IMR-90 (cell line): ENCODE results near the gene NR1I2. TPM values are rescaled to one million over a fixed set of nuclear protein-coding genes. Genes with fewer than 3 reads are reported as not detected.

ENCODE experiments used
- ATAC-seq: fragments of 200-7000 bp; cut with Tn5 transposase; 2 replicates; pipeline ENCODE4 v1.9.1; 2020; ENCODE audit warnings: low read depth, mild to moderate bottlenecking, moderate library complexity
- BruUV-seq: library from RNA; stranded (reverse); fragments of 400-500 nt; replicated peaks from 2 replicates; lab custom pipeline; 2021; lab: Mats Ljungman, UMichigan
- CTCF ChIA-PET: fragments of 300-600 bp; formaldehyde crosslinking; extraction: SDS; loops from one replicate; lab custom pipeline; 2021; ENCODE audit warnings: antibody characterized with exemption; lab: Yijun Ruan, JAX
- POLR2A ChIA-PET: fragments of 300-600 bp; sonication (Branson Sonifier 250); formaldehyde crosslinking; loops from one replicate; lab custom pipeline; 2022; ENCODE audit warnings: antibody characterized with exemption; ENCODE audit not compliant: unreplicated experiment; lab: Charles Lee
- DNase-seq: peaks from one replicate; pipeline ENCODE4 v3.0.0; 2013
- H2AFZ ChIP-seq: replicated peaks from 2 replicates; pipeline ENCODE3; 2013; ENCODE audit warnings: low read length, mild to moderate bottlenecking; ENCODE audit not compliant: poor library complexity
- H2AK5ac ChIP-seq: 2 replicates; pipeline ENCODE4 v1.6.1; 2013; ENCODE audit warnings: low read depth, low read length, inconsistent platforms
- H2AK9ac ChIP-seq: replicated peaks from 2 replicates; pipeline ENCODE3; 2013; ENCODE audit warnings: mild to moderate bottlenecking, low read depth, low read length, moderate library complexity; ENCODE audit not compliant: poor library complexity
- H2BK120ac ChIP-seq: 2 replicates; pipeline ENCODE4 v1.6.1; 2013; ENCODE audit warnings: low read depth, low read length, inconsistent platforms
- H2BK15ac ChIP-seq: 3 replicates; pipeline ENCODE4 v1.6.1; 2013; ENCODE audit warnings: low read depth, low read length, inconsistent platforms
- H2BK20ac ChIP-seq: 2 replicates; pipeline ENCODE4 v1.6.1; 2013; ENCODE audit warnings: low read depth, mild to moderate bottlenecking, inconsistent platforms, low read length, moderate library complexity
- H2BK5ac ChIP-seq: 2 replicates; pipeline ENCODE4 v1.6.1; 2013; ENCODE audit warnings: mild to moderate bottlenecking, low read depth, low read length, inconsistent platforms; ENCODE audit not compliant: poor library complexity, severe bottlenecking
- H3K14ac ChIP-seq: replicated peaks from 2 replicates; pipeline ENCODE4 v1.6.1; 2013; ENCODE audit warnings: low read depth, low read length, inconsistent platforms
- H3K18ac ChIP-seq: 2 replicates; pipeline ENCODE4 v1.6.1; 2013; ENCODE audit warnings: low read depth, low read length, control low read depth
- H3K23ac ChIP-seq: 2 replicates; pipeline ENCODE4 v1.6.1; 2013; ENCODE audit warnings: low read depth, low read length, inconsistent platforms
- H3K27ac ChIP-seq: 2 replicates; pipeline ENCODE4 v1.5.1; 2013; ENCODE audit warnings: mild to moderate bottlenecking, control low read depth, low read length; ENCODE audit not compliant: insufficient read depth
- H3K27me3 ChIP-seq: 2 replicates; pipeline ENCODE4 v1.6.1; 2013; ENCODE audit warnings: low read length; ENCODE audit not compliant: control insufficient read depth, insufficient read depth
- H3K36me3 ChIP-seq: 2 replicates; pipeline ENCODE4 v1.6.1; 2013; ENCODE audit warnings: low read length, mixed read lengths; ENCODE audit not compliant: control insufficient read depth, insufficient read depth
- H3K4ac ChIP-seq: 2 replicates; pipeline ENCODE4 v1.6.1; 2013; ENCODE audit warnings: low read depth, low read length, inconsistent platforms
- H3K4me1 ChIP-seq: 2 replicates; pipeline ENCODE4 v1.6.1; 2013; ENCODE audit warnings: low read length, mixed read lengths; ENCODE audit not compliant: control insufficient read depth, insufficient read depth
- H3K4me2 ChIP-seq: 2 replicates; pipeline ENCODE4 v1.6.1; 2013; ENCODE audit warnings: low read depth, mild to moderate bottlenecking, control low read depth, low read length, moderate library complexity
- H3K4me3 ChIP-seq: 2 replicates; pipeline ENCODE4 v1.5.1; 2013; ENCODE audit warnings: low read depth, mild to moderate bottlenecking, control low read depth, low read length, moderate library complexity; ENCODE audit not compliant: insufficient read depth
- H3K56ac ChIP-seq: 2 replicates; pipeline ENCODE4 v1.6.1; 2013; ENCODE audit warnings: low read length, inconsistent platforms; ENCODE audit not compliant: insufficient read depth; ENCODE audit errors: extremely low read depth
- H3K79me1 ChIP-seq, 2 experiments: 2 replicates each; pipeline ENCODE4 v1.6.1; 2013; ENCODE audit warnings: low read length in 2 of 2, inconsistent platforms in 1 of 2, low read depth in 1 of 2
- H3K9ac ChIP-seq: 2 replicates; pipeline ENCODE4 v1.6.1; 2013; ENCODE audit warnings: low read depth, low read length, control low read depth
- H3K9me1 ChIP-seq: 2 replicates; pipeline ENCODE4 v1.6.1; 2013; ENCODE audit warnings: low read length, inconsistent platforms; ENCODE audit not compliant: insufficient read depth
- H3K9me3 ChIP-seq: 2 replicates; pipeline ENCODE4 v1.6.1; 2013; ENCODE audit warnings: low read length; ENCODE audit not compliant: control insufficient read depth, insufficient read depth
- H4K20me1 ChIP-seq: 2 replicates; pipeline ENCODE4 v1.6.1; 2013; ENCODE audit warnings: low read length, inconsistent platforms; ENCODE audit not compliant: insufficient read depth
- H4K5ac ChIP-seq: 2 replicates; pipeline ENCODE4 v1.6.1; 2013; ENCODE audit warnings: mild to moderate bottlenecking, low read depth, low read length, control low read depth
- H4K8ac ChIP-seq, 2 experiments: 2 replicates each; pipeline ENCODE4 v1.6.1; 2013; ENCODE audit warnings: low read depth in 2 of 2, low read length in 2 of 2, control low read depth in 1 of 2, inconsistent platforms in 1 of 2
- H4K91ac ChIP-seq: 2 replicates; pipeline ENCODE4 v1.6.1; 2013; ENCODE audit warnings: low read depth, low read length, inconsistent platforms; ENCODE audit not compliant: insufficient read depth
- BHLHE40 ChIP-seq: fragments of 150-350 bp; IDR thresholded peaks from 2 replicates; pipeline ENCODE4 v1.6.1; 2016; ENCODE audit warnings: mild to moderate bottlenecking, low read depth, low read length
- CEBPB ChIP-seq: IDR thresholded peaks from 2 replicates; pipeline ENCODE4 v1.6.1; 2012; ENCODE audit warnings: low read depth, low read length, improper control_type of control experiment
- CHD1 ChIP-seq: IDR thresholded peaks from 2 replicates; pipeline ENCODE4 v1.6.1; 2012; ENCODE audit warnings: low read depth, low read length, improper control_type of control experiment
- FOS ChIP-seq: fragments of 150-350 bp; IDR thresholded peaks from 2 replicates; pipeline ENCODE4 v1.6.1; 2016; ENCODE audit warnings: low read depth, low read length
- MAFK ChIP-seq: IDR thresholded peaks from 2 replicates; pipeline ENCODE4 v1.6.1; 2012; ENCODE audit warnings: low read depth, low read length, improper control_type of control experiment
- MAZ ChIP-seq: IDR thresholded peaks from 2 replicates; pipeline ENCODE4 v1.6.1; 2012; ENCODE audit warnings: low read depth, mild to moderate bottlenecking, low read length, improper control_type of control experiment, moderate library complexity, borderline replicate concordance
- MXI1 ChIP-seq: IDR thresholded peaks from 2 replicates; pipeline ENCODE4 v1.6.1; 2012; ENCODE audit warnings: low read depth, mild to moderate bottlenecking, low read length, moderate library complexity, borderline replicate concordance
- NFE2L2 ChIP-seq: fragments of 150-350 bp; IDR thresholded peaks from 2 replicates; pipeline ENCODE4 v1.6.1; 2016; ENCODE audit warnings: low read depth, mild to moderate bottlenecking, low read length
- POLR2A ChIP-seq: IDR thresholded peaks from 2 replicates; pipeline ENCODE4 v1.6.1; 2012; ENCODE audit warnings: mild to moderate bottlenecking, low read depth, low read length
- RAD21 ChIP-seq: IDR thresholded peaks from 2 replicates; pipeline ENCODE4 v1.6.1; 2012; ENCODE audit warnings: low read length, improper control_type of control experiment
- RCOR1 ChIP-seq: IDR thresholded peaks from 2 replicates; pipeline ENCODE4 v1.6.1; 2012; ENCODE audit warnings: mild to moderate bottlenecking, low read length, improper control_type of control experiment; ENCODE audit not compliant: insufficient replicate concordance
- RFX5 ChIP-seq: IDR thresholded peaks from 2 replicates; pipeline ENCODE4 v1.8.0; 2012; ENCODE audit warnings: low read depth, mild to moderate bottlenecking, low read length, moderate library complexity
- SMC3 ChIP-seq: fragments of 150-350 bp; IDR thresholded peaks from 2 replicates; pipeline ENCODE4 v1.6.1; 2016; ENCODE audit warnings: low read depth, mild to moderate bottlenecking, antibody characterized with exemption, low read length, moderate library complexity
- WGBS, 2 experiments: methylation state at CpG; one replicate each; pipeline versions ENCODE4 v1.1.5 to v1.1.7; 2013; ENCODE audit warnings: missing lambda C conversion rate in 2 of 2; ENCODE audit not compliant: insufficient read length in 1 of 2; ENCODE audit errors: extremely low coverage in 2 of 2; 5-methylcytosine and 5-hydroxymethylcytosine counted together
- dilution Hi-C: fragments of 300-500 bp; cut with HindIII; formaldehyde crosslinking; loops from one replicate; pipeline ENCODE4 v1.14.3; 2018; ENCODE audit warnings: low sequenced_read_pairs; ENCODE audit not compliant: unreplicated experiment
- in situ Hi-C: fragments of 300-500 bp; cut with MboI; formaldehyde crosslinking; loops from 3 replicates; pipeline ENCODE4 v1.14.3; 2019; ENCODE audit warnings: low sequenced_read_pairs, inconsistent platforms, mixed read lengths
- intact Hi-C: fragments of 100-400 bp; cut with micrococcal nuclease; formaldehyde crosslinking; loops from 2 replicates; pipeline ENCODE4 v1.10.0; 2022
- polyA plus RNA-seq, 3 experiments: library from polyadenylated mRNA; depleted of rRNA; stranded (reverse); fragments of >200 nt; gene quantifications; 2 replicates each; pipeline ENCODE4 v1.2.3, GENCODE V29; 2012; ENCODE audit warnings: low replicate concordance in 1 of 3
- total RNA-seq: library from RNA; depleted of rRNA; stranded (reverse); fragments of >200 nt; gene quantifications from 2 replicates; pipeline ENCODE4 v1.2.3, GENCODE V29; 2012
- TF ChIP-seq, protein P1 (sequence below): fragments of 150-350 bp; IDR thresholded peaks from 2 replicates; pipeline ENCODE4 v1.6.1; 2016; ENCODE audit warnings: low read depth, mild to moderate bottlenecking, low read length, moderate library complexity, borderline replicate concordance
- TF ChIP-seq, protein P2 (sequence below): conservative IDR thresholded peaks from 2 replicates; pipeline ENCODE4 v1.5.1; 2012; ENCODE audit warnings: mild to moderate bottlenecking, low read depth, low read length, improper control_type of control experiment
- TF ChIP-seq, protein P3 (sequence below): fragments of 150-350 bp; IDR thresholded peaks from 2 replicates; pipeline ENCODE4 v1.6.1; 2017; ENCODE audit warnings: mild to moderate bottlenecking, antibody characterized with exemption, low read length, low read depth

The NR1I2 gene
- total and polyA plus RNA-seq, 2 of the 4 experiments (the other 2 are of a cell fraction) = not detected

DNA sequence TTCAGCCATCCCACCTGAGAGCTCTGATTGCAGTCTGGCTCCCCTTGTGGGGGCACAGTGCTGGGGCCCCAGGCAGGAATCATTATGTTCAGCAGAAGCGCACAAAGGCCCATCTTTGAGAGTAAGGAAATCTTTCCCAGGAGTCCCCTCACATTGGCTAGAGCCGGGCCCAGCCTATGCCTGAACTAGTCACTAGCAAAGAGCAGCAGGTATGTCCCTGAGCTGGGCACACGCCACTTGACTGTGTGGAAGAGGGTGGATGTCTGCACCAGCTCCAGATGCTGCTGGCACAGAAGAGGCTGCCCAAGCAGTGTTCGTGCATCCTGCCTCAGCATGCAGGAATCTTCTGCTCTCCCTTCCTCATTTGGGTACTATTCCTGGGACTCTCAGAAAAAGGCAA is 26.3 kb downstream of the NR1I2 start:
- DNase-seq = no peak
- no peak overlapping the region for H2BK15ac ChIP-seq
- no peaks in the 10 kb centered on the region for H3K9me1 ChIP-seq
- no peak overlapping the region for H2AK5ac ChIP-seq
- no peak for TF ChIP-seq FOS
- no peak for TF ChIP-seq SMC3
- no peak for TF ChIP-seq RFX5
- no peak for TF ChIP-seq MXI1
- TF ChIP-seq RCOR1 = no peak
- TF ChIP-seq, protein P1, sequence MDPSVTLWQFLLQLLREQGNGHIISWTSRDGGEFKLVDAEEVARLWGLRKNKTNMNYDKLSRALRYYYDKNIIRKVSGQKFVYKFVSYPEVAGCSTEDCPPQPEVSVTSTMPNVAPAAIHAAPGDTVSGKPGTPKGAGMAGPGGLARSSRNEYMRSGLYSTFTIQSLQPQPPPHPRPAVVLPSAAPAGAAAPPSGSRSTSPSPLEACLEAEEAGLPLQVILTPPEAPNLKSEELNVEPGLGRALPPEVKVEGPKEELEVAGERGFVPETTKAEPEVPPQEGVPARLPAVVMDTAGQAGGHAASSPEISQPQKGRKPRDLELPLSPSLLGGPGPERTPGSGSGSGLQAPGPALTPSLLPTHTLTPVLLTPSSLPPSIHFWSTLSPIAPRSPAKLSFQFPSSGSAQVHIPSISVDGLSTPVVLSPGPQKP = no peak
- no peak for TF ChIP-seq RAD21
- no peak for TF ChIP-seq CEBPB
- TF ChIP-seq BHLHE40 = no peak
- TF ChIP-seq MAFK = no peak
- TF ChIP-seq CHD1 = no peak
- TF ChIP-seq POLR2A = no peak
- TF ChIP-seq, protein P2, sequence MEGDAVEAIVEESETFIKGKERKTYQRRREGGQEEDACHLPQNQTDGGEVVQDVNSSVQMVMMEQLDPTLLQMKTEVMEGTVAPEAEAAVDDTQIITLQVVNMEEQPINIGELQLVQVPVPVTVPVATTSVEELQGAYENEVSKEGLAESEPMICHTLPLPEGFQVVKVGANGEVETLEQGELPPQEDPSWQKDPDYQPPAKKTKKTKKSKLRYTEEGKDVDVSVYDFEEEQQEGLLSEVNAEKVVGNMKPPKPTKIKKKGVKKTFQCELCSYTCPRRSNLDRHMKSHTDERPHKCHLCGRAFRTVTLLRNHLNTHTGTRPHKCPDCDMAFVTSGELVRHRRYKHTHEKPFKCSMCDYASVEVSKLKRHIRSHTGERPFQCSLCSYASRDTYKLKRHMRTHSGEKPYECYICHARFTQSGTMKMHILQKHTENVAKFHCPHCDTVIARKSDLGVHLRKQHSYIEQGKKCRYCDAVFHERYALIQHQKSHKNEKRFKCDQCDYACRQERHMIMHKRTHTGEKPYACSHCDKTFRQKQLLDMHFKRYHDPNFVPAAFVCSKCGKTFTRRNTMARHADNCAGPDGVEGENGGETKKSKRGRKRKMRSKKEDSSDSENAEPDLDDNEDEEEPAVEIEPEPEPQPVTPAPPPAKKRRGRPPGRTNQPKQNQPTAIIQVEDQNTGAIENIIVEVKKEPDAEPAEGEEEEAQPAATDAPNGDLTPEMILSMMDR = no peak
- TF ChIP-seq MAZ = no peak
- no peak for TF ChIP-seq NFE2L2
- TF ChIP-seq, protein P3, sequence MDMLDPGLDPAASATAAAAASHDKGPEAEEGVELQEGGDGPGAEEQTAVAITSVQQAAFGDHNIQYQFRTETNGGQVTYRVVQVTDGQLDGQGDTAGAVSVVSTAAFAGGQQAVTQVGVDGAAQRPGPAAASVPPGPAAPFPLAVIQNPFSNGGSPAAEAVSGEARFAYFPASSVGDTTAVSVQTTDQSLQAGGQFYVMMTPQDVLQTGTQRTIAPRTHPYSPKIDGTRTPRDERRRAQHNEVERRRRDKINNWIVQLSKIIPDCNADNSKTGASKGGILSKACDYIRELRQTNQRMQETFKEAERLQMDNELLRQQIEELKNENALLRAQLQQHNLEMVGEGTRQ = no peak
- no peak overlapping the region for H3K27ac ChIP-seq
- no peaks in the 10 kb centered on the region for H3K36me3 ChIP-seq
- H3K4me1 ChIP-seq = no peaks in the 10 kb centered on the region
- no peak overlapping the region for H4K8ac ChIP-seq
- H4K5ac ChIP-seq = no peak overlapping the region
- H2BK120ac ChIP-seq = no peak overlapping the region
- no TSS peak for BruUV-seq
- no peak overlapping the region for H3K4me3 ChIP-seq
- no peak overlapping the region for H3K4ac ChIP-seq
- no peak overlapping the region for H2AFZ ChIP-seq
- H3K56ac ChIP-seq = no peak overlapping the region
- ChIA-PET CTCF (interaction anchor here (0.8 kb wide), 1 partner anchor 24 kb away, joined by 4 read pairs; no protein-coding TSS in a partner anchor), POLR2A (no interaction called here)
- peaks cover 34% of the 10 kb centered on the region for H3K27me3 ChIP-seq
- no peak overlapping the region for H3K14ac ChIP-seq
- no peak overlapping the region for H3K23ac ChIP-seq
- no peak overlapping the region for H2BK5ac ChIP-seq
- H2BK20ac ChIP-seq = no peak overlapping the region
- H3K9ac ChIP-seq = no peak overlapping the region
- H4K20me1 ChIP-seq = no peaks in the 10 kb centered on the region
- no peak overlapping the region for H3K18ac ChIP-seq
- H2AK9ac ChIP-seq = no peak overlapping the region
- no peaks in the 10 kb centered on the region for H3K79me1 ChIP-seq
- in situ Hi-C loops (no loop called here), intact Hi-C loops (no loop called here), dilution Hi-C loops (no loop called here)
- WGBS, 2 experiments = 100% methylated on average over 2 of the region's 4 CpGs; no CpG with 5 or more reads in 1 of the 2 experiments
- no peaks in the 10 kb centered on the region for H3K9me3 ChIP-seq
- no peak overlapping the region for H4K91ac ChIP-seq
- H3K4me2 ChIP-seq = no peak overlapping the region
- no peak for ATAC-seq
